HG02884 (cell line): Measurements from ENCODE around the gene CCDC159.
"Not testable (repeated sequence)": the region's sequence is repeated elsewhere in the genome, so short reads cannot be mapped to it uniquely, and the experiment has no call there.

Source experiments
- ATAC-seq: cut with Tn5 transposase; IDR thresholded peaks from one replicate; pipeline ENCODE4 v1.9.1; 2021; ENCODE audit warnings: mild to moderate bottlenecking, moderate library complexity; ENCODE audit not compliant: unreplicated experiment

Gene CCDC159

DNA sequence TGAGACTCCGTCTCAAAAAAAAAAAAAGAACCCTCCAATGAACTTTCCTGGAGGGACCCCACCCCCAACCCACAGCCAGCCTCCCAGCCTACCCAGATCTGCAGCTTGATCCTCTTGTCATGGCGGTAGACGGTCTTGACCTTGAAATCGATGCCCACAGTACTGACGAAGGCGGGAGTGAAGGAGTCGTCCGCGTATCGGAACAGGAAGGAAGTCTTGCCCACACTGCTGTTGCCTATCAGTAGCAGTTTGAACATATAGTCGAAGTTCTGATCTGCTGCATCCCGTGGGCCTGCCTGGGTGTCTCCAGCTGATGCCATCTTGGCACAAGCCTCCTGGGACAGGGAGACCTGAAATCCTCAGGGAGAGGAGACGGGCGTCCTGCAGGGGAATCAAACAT, 9.2 kb upstream of the CCDC159 start:
- no peak for ATAC-seq

- no peak for ATAC-seq
These were observed 8.2 kb upstream of the CCDC159 start for GRCh38 chr19:11338121-11338520.

DNA sequence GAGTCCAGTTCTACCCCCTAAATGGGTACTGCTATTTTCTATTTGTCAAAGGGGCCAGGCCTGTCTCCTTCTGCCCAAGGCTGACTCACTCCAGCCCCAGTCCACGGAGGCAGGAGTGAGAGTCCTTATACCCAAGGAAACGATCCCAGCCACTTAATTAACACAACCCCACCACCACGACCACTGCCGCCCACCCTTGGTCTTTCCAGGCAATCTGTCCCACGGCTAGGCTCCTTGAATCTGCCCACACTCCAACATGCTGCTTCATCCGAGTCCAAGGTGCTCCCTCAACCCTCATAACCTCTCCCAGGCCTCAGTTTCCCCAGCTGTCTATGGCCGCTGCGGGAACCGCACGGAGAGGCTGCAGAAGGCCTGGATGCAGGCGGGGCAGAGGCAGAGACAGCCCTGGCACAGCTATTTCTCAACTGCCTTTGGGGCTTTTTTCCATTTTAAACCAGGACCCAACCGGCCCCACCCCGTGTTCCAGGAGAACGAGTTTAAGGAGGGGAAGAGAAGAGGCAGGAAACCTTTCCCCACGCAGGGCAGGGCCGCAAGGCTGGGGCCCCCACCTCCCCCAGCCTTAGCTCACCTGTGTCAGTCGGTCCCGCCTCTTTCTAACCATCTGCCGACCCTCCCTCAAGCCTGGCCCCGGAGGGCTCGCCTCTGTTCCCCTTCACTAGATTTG, 7.6 kb upstream of the CCDC159 start:
- ATAC-seq, result no peak

GRCh38 chr19:11339254-11340098, 6.8 kb upstream of the CCDC159 start, which contains the start of gene RAB3D:
Gene RAB3D, minus strand, starts transcription at chr19:11339657. Its CDS starts 2,258 bp downstream, at chr19:11337399.
- ATAC-seq, result no peak

GRCh38 chr19:11340099-11340467, 6.2 kb upstream of the CCDC159 start:
- ATAC-seq, result not testable (repeated sequence)

DNA sequence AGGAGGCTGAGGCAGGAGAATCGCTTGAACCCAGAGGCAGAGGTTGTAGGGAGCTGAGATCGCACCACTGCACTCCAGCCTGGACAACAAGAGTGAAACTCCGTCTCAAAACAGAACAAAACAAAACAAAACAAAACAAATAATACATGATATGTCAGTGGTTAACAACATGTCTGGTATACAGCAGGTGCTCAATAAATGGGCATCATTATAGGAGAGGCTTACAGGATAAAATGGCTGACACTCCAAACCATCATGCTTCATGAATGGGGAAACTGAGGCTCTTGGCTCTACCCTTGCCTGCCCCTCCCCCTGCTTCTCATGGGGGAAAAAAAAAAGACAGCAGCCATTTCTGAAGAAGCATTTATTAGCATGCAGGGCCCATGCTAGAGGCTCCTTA, 3.9 kb upstream of the CCDC159 start:
- ATAC-seq, result no peak

- ATAC-seq, result no peak
These were observed 1.1 kb upstream of the CCDC159 start for GRCh38 chr19:11345122-11345803.

DNA sequence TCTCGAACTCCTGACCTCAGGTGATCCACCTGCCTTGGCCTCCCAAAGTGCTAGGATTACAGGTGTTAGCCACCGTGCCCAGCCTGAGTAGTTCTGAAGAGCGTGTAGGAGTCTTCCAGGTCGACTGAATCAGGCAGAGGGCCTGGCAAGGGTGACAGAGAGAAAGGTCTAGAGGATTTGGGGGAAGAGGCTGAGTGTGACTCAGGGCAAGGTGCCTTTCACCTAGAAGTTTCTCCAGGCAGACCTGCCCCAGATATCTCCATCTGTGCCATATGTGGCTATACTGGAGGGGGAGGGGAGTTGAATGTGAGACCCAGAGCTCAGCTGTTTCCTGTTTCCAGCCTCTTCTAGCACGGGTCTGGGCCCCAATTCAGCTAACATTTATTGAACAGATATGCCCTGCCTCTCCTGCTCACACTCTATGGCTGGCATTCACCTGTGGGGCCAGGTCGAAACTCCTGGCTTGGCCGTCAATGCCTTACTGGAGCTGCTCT, 1.3 kb downstream of the CCDC159 start:
- no peak for ATAC-seq

DNA sequence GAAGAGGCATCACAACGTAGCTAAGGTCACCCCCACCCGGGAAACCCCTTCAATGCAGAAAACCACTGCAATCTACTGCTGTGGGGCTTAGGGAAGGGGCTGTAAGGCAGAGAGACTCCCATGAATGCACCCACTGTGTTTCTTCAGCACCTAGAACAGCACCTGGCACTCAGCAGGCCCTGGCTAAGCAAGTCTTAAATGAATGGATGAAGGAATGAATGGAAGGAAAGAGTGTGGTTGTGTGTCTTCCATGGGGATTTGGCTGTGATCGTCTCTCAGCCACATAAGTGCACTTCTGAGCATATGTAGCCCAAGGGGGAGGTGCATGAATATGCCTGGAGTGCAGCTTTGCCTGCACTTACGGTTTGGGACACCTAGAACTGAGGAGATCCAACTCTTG, 2.9 kb downstream of the CCDC159 start:
- no peak for ATAC-seq

- not testable (repeated sequence) for ATAC-seq
These were observed 7.8 kb downstream of the CCDC159 start for GRCh38 chr19:11354102-11354501.

DNA sequence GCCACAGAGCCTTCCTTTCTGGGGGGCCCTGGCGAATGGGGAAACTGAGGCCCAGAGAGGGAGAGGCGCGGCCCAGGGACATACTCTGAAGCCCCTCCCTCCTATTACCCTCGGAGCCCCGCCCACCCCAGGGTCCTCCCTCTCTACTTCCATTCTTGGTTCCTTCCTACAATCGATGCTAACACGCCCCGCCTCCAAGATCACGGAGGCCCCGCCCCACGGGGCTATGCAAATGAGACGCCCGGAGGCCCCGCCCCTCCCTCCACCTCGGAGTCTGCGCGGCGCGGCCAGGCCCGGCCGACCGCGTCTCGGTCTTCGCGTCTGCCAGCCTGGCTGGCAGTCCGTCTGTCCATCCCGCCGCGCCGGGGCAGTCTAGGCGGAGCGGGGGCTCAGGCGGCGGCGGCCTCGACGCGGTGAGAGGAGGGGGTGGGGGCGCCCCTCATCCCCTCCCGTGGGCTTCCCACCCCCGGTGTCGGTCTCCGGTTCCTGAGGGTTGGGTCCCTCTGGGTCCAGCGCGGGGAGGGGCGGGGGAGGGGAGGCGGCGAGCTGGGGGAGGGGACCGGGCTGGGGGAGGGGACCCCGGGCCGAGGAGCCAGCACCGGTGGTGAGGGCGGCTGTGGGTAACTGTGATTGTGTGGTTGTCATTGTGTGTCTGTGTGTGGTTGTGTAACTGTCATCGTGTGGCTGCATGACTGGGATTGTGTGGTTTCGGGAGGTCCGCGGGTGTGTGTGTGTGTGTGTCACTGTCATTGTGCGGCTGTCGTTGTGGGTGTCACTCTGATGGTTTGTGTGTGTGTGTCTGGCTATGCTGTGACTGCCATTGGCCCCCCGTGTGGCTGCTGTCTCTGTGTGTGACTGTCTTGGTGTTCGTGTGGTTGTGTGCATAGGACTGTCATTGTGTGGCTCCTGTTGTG, 9.1 kb downstream of the CCDC159 start, which contains the start of gene PLPPR2:
Gene PLPPR2, plus strand, starts transcription at position 273 of the 914 bp plus-strand sequence. CDS start 2,242 bp downstream, outside the sequence.
- no peak for ATAC-seq

DNA sequence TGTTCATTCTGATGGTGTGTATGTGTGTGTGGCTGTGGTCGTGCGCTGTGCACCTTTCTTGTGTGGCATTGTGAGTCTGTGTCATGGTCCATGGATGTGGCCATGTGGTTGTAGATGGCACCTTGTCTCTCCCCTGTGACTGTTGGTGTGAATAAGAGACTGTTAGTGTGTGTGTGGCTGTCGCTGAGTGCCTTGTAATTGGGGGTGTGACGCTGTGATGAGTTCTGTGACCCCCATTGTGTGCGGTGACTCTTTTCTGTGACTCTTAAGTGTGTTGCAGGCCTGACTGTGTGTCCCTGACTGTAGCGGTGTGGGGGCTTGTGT, 9.7 kb downstream of the CCDC159 start:
- no peak for ATAC-seq

GRCh38 chr19:11356676-11357550, 10.6 kb downstream of the CCDC159 start:
- no peak for ATAC-seq

DNA sequence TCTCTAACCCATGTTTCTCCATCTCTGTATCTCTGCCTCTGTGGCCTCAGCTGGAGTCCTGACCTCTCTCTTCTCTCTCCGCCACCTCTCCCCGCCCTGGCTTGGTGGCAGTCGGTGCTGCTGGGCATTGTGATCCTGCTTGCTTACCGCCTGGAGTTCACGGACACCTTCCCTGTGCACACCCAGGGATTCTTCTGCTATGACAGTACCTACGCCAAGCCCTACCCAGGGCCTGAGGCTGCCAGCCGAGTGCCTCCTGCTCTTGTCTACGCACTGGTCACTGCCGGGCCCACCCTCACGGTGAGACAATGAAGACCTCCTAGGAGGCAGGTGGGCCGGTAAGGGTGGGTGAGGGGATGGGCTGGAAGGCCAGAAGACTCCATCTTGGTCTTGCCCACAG, 13.1 kb downstream of the CCDC159 start:
- ATAC-seq, result no peak

DNA sequence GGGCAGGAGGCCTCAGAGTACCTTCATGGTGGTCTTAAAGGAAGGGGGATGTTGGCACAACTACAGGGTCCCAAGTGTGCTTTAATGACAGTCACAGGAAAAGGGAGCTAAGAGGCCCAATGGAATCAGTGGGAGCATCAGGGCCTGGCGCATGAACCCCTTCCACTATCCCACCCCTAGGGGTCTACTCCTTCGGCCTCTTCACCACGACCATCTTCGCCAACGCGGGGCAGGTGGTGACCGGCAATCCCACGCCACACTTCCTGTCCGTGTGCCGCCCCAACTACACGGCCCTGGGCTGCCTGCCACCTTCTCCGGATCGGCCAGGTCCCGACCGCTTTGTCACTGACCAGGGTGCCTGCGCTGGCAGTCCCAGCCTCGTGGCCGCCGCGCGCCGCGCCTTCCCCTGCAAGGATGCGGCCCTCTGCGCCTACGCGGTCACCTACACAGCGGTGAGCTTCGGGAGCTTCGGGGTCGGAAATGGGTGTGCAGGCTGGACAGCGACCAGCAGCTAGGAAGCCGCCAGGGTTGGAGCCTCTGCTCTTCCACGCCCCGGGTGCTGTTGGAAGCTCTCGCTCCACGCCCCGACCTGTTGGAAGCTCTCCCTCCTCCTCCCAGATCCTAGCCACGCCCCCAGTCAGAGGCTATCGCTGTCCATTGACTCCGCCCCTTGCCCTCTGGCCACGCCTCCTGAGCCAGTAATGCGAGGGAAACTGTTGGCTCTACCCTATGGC, 14.9 kb downstream of the CCDC159 start:
- ATAC-seq, result no peak

DNA sequence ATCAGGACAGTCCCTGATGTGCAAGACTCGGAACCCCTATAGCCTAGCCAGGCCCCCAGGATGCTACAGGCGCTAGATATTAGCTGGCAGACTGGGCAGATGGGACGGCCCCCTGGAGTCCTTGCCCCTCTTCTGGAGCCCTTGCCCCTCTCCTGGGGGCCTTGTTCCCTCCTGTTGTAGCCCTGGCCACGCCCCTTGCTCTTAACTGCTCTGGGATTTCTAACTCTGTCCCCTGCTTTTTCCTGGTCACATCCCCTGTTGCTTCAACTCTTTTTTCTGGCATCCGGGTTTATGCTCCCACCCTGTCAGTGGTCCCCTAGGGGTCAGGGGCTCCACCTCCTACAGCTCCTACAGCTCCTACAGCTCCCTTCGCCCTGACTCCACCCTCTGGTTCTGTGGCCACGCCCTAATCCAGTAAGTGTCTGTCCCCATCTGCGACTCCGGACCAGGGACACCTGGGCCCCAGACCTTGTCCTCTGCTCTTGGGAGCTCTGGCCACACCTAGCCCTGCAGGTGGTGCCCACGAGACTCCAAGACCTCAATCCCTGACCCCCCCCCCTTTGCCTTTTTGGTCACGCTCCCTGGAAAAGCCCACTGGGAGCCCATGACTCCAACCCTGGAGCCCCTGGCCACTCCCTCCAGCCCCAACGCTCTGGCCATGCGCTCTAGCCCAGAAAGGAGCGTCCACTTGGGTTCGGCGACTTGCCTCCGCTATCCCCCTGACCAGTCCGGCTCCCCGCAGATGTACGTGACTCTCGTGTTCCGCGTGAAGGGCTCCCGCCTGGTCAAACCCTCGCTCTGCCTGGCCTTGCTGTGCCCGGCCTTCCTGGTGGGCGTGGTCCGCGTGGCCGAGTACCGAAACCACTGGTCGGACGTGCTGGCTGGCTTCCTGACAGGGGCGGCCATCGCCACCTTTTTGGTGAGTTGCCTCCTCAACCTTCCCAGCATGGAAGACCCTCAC, 15.7 kb downstream of the CCDC159 start:
- ATAC-seq, result no peak

GRCh38 chr19:11363881-11364280, 17.6 kb downstream of the CCDC159 start:
- ATAC-seq, result no peak
